Thyroid gland (tissue), 4 donors: ENCODE data around the gene PLEKHA5. TPM values are rescaled to one million over a fixed set of nuclear protein-coding genes. Genes with fewer than 3 reads are reported as not detected.
"Not testable (repeated sequence)": the region's sequence is repeated elsewhere in the genome, so short reads cannot be mapped to it uniquely, and the experiment has no call there.

Source experiments
- DNase-seq, 2 donors: peaks; one replicate each; pipeline ENCODE4 v3.0.0-alpha.2; 2019
- H3K27ac ChIP-seq, 3 donors: fragments of 200-600 bp; sonication (generic); 1 replicate in 2 of 3; 2 replicates in 1 of 3; pipeline ENCODE4 v1.5.1; 2016 to 2019; ENCODE audit warnings: mild to moderate bottlenecking in 1 of 3, moderate library complexity in 1 of 3
- H3K27me3 ChIP-seq: fragments of 200-600 bp; sonication (generic); one replicate; pipeline ENCODE4 v1.5.1; 2019
- H3K36me3 ChIP-seq, 2 donors: fragments of 200-600 bp; sonication (generic); one replicate each; pipeline ENCODE4 v1.5.1; 2016 to 2019
- H3K4me1 ChIP-seq, 2 donors: fragments of 200-600 bp; sonication (generic); one replicate each; pipeline ENCODE4 v1.5.1; 2017 to 2019
- H3K4me3 ChIP-seq, 3 donors: fragments of 200-600 bp; sonication (generic); replicated peaks in 1 of 3; 1 replicate in 2 of 3; 2 replicates in 1 of 3; pipeline ENCODE4 v1.5.1; 2016; ENCODE audit warnings: mild to moderate bottlenecking in 1 of 3
- H3K9me3 ChIP-seq: fragments of 200-600 bp; sonication (generic); one replicate; pipeline ENCODE4 v1.5.1; 2017
- POLR2A ChIP-seq, 2 donors: fragments of 450-650 bp; IDR thresholded peaks; one replicate each; pipeline ENCODE4 v1.6.1; 2017; ENCODE audit warnings: antibody characterized with exemption in 2 of 2, mild to moderate bottlenecking in 2 of 2, moderate library complexity in 1 of 2
- WGBS, 2 donors: methylation state at CpG; one replicate each; pipeline ENCODE4 v1.1.5; 2017; 5-methylcytosine and 5-hydroxymethylcytosine counted together
- intact Hi-C: fragments of 100-400 bp; cut with DNase I; formaldehyde crosslinking; loops from one replicate; pipeline ENCODE4 v1.15.1; 2023
- total RNA-seq, 4 donors: library from RNA; depleted of rRNA; stranded (reverse); fragments of >200 nt; gene quantifications; one replicate each; pipeline ENCODE4 v1.2.3, GENCODE V29; 2016
- TF ChIP-seq, protein P1 (sequence below), 6 experiments: fragments of 200-600 bp in 3 of 6; fragments of 450-650 bp in 3 of 6; sonication (generic) in 3 of 6; IDR thresholded peaks; one replicate each; pipeline ENCODE4 v1.5.1; 2016 to 2019; ENCODE audit warnings: antibody characterized with exemption in 6 of 6, mild to moderate bottlenecking in 2 of 6, inconsistent platforms in 1 of 6, moderate library complexity in 1 of 6

Gene PLEKHA5
- total RNA-seq, 4 donors from 2014 or later: 35.4 to 48.6 (median 40.8) TPM

DNA sequence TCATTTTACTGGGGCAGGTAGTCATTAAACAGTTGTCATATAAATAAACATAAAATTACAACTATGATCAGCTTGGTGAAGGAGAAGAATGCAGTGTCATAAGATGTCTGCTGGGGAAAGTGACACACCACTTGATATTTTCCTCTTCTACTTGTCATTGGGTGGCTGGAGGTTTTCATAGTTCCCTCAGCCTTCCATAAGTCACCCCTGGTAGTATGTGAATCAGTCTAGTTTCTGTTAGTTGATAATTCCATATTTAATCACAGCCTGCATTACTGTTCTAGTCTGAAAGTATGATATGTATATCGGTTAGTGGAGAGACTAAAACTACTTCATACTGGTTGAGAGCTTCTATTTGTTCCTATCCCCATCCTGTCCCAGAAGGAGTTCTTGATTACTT, 38.2 kb downstream of the PLEKHA5 start:
- no peaks in the 10 kb centered on the region for H3K27me3 ChIP-seq

GRCh38 chr12:19168644-19169043, 39.1 kb downstream of the PLEKHA5 start:
- intact Hi-C loops: no loop called here
- no peak for DNase-seq

More for the DNA sequence above, 38.2 kb downstream of the PLEKHA5 start:
- DNase-seq: no peak
- Histone ChIP-seq H3K36me3 (no peaks in the 10 kb centered on the region), H3K27ac (no peak overlapping the region), H3K4me1 (peaks cover 0 to 15% of the 10 kb centered on the region in 2 donors), H3K9me3 (no peaks in the 10 kb centered on the region), H3K4me3 (no peak overlapping the region)
- WGBS, 2 donors: 97 to 100% methylated on average over 1 of the region's 1 CpG
- intact Hi-C loops: no loop called here
- TF ChIP-seq, protein P1, sequence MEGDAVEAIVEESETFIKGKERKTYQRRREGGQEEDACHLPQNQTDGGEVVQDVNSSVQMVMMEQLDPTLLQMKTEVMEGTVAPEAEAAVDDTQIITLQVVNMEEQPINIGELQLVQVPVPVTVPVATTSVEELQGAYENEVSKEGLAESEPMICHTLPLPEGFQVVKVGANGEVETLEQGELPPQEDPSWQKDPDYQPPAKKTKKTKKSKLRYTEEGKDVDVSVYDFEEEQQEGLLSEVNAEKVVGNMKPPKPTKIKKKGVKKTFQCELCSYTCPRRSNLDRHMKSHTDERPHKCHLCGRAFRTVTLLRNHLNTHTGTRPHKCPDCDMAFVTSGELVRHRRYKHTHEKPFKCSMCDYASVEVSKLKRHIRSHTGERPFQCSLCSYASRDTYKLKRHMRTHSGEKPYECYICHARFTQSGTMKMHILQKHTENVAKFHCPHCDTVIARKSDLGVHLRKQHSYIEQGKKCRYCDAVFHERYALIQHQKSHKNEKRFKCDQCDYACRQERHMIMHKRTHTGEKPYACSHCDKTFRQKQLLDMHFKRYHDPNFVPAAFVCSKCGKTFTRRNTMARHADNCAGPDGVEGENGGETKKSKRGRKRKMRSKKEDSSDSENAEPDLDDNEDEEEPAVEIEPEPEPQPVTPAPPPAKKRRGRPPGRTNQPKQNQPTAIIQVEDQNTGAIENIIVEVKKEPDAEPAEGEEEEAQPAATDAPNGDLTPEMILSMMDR (IDR thresholded peaks at IDR 0.05): no peak
- no peak for TF ChIP-seq POLR2A (IDR thresholded peaks at IDR 0.05)

DNA sequence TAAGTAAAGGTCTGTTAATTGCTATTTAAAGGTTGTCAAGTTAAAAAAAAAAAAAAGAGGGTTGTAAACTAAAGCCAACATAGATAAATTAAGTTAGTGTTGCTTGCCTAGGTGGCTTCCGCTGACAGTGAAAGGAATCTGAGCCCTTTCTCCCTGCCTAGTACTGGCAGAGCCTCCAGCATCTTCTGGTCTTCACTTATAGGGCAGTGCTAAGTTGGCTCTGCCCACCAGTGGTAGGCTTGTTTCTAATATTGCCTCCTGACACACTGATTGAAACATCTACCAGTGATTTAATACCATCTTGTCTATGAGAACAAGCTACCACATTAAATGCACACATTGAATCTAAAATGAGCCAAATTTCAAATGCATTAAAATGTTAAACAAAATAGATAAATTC, 39.7 kb downstream of the PLEKHA5 start:
- H3K4me1 ChIP-seq: peaks cover 0 to 15% of the 10 kb centered on the region in 2 donors
- H3K27ac ChIP-seq: no peak overlapping the region
- H3K36me3 ChIP-seq: no peaks in the 10 kb centered on the region
- intact Hi-C loops: no loop called here
- no peak overlapping the region for H3K4me3 ChIP-seq
- 91 to 100% methylated on average over 1 of the region's 1 CpG for WGBS, 2 donors
- no peaks in the 10 kb centered on the region for H3K27me3 ChIP-seq
- no peaks in the 10 kb centered on the region for H3K9me3 ChIP-seq
- DNase-seq: no peak
- no peak for TF ChIP-seq POLR2A (IDR thresholded peaks at IDR 0.05)
- TF ChIP-seq, protein P1 (IDR thresholded peaks at IDR 0.05): no peak

More at GRCh38 chr12:19168644-19169043, 39.1 kb downstream of the PLEKHA5 start:
- Histone ChIP-seq H3K9me3 (no peaks in the 10 kb centered on the region), H3K36me3 (no peaks in the 10 kb centered on the region), H3K27ac (no peak overlapping the region), H3K4me3 (no peak overlapping the region), H3K27me3 (no peaks in the 10 kb centered on the region), H3K4me1 (peaks cover 0 to 15% of the 10 kb centered on the region in 2 donors)
- TF ChIP-seq, protein P1 (IDR thresholded peaks at IDR 0.05): no peak
- TF ChIP-seq POLR2A (IDR thresholded peaks at IDR 0.05): no peak

- H3K27me3 ChIP-seq, H3K9me3 ChIP-seq, intact Hi-C loops, H3K36me3 ChIP-seq, H3K27ac ChIP-seq, DNase-seq, H3K4me3 ChIP-seq: not testable (repeated sequence)
- H3K4me1 ChIP-seq: peaks cover 0 to 15% of the 10 kb centered on the region in 2 donors
- 91 to 94% methylated on average over 9 of the region's 9 CpGs for WGBS, 2 donors
Observed at GRCh38 chr12:19170286-19170685, 40.8 kb downstream of the PLEKHA5 start.

DNA sequence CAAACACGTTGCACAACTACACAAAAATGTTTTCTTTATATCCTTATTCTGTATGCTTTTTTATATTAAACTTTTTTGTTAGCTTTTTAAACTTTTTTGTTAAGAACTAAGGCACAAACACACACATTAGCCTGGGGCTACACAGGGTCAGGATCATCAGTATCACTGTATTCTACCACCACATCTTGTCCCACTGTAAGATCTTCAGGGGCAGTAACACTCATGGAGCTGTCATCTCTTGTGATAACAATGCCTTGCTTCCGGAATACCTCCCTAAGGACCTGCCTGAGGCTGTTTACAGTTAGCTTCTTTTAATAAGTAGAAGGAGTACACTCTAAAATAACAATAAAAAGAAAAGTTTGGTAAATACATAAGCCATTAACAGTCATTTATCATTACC, 42.2 kb downstream of the PLEKHA5 start:
- TF ChIP-seq, protein P1 (IDR thresholded peaks at IDR 0.05): no peak
- no peak for TF ChIP-seq POLR2A (IDR thresholded peaks at IDR 0.05)
- no peak for DNase-seq
- no peaks in the 10 kb centered on the region for H3K9me3 ChIP-seq
- H3K4me3 ChIP-seq: no peak overlapping the region
- 83 to 87% methylated on average over 2 of the region's 2 CpGs for WGBS, 2 donors
- intact Hi-C loops: no loop called here
- H3K36me3 ChIP-seq: no peaks in the 10 kb centered on the region
- no peaks in the 10 kb centered on the region for H3K27me3 ChIP-seq
- no peak overlapping the region for H3K27ac ChIP-seq
- H3K4me1 ChIP-seq: peaks cover 0 to 4% of the 10 kb centered on the region in 2 donors

DNA sequence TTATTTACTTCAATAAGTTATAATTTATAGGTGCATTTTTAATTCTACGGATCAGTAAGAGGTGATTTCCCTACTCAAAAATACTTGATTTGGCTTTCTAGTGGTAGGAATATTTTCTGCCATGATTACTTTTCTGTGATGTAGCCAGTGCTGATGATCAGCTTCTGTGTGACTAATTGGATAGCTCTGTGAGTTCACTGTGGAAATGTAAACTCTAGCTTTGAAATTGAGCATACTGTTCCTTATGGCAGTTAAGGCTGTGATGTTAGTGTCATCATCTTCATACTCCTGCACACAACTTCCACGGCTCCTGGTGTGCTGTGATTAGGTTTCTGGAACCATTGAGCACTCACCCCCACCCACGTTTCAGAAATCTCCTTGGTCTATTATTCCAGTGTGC, 48.2 kb downstream of the PLEKHA5 start:
- H3K27me3 ChIP-seq: no peaks in the 10 kb centered on the region
- WGBS, 2 donors: 74 to 92% methylated on average over 3 of the region's 3 CpGs
- no peak overlapping the region for H3K4me3 ChIP-seq
- intact Hi-C loops: no loop called here
- DNase-seq: no peak
- no peaks in the 10 kb centered on the region for H3K4me1 ChIP-seq
- TF ChIP-seq, protein P1 (IDR thresholded peaks at IDR 0.05): no peak
- TF ChIP-seq POLR2A (IDR thresholded peaks at IDR 0.05): no peak
- no peaks in the 10 kb centered on the region for H3K36me3 ChIP-seq
- no peak overlapping the region for H3K27ac ChIP-seq
- no peaks in the 10 kb centered on the region for H3K9me3 ChIP-seq
